ENCODE results near the gene DRD2. TPM values are rescaled to one million over a fixed set of nuclear protein-coding genes. Genes with fewer than 3 reads are reported as not detected.

DRD2 gene
- total RNA-seq, 1 donor from 2014 or later: 0.49 TPM

DNA sequence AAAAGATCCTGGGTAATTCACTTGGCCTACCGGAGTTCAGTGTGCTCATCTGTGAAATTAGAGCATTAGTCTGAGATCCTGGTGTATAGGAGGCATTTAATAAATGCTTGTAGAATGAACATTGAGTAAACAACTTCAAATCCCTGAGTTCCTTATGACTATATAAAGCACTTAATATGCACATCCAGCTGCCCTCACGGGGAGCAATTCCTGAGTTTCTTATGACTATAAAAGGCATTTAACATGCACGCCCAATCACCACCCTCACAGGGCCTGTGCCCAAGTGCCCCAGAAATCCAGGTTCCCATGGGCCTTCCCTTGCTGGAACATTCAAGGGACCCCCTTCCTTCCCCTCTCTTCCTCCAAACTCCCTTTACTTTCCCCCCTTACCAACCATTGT lies 13.6 kb downstream of the DRD2 start:
- DNase-seq (ENCODE audit: extremely low spot score in 2 of 2): no peak
- Histone ChIP-seq H3K36me3 (no peaks in the 10 kb centered on the region), H3K9me3 (no peaks in the 10 kb centered on the region), H3K27ac (no peak overlapping the region), H3K27me3 (no peaks in the 10 kb centered on the region), H3K4me3 (no peak overlapping the region), H3K4me1 (no peaks in the 10 kb centered on the region)
- TF ChIP-seq POLR2A (IDR thresholded peaks at IDR 0.05) (no peak), POLR2AphosphoS5 (IDR thresholded peaks at IDR 0.05; ENCODE audit: insufficient read depth in 1 of 2, low read depth in 1 of 2) (no peak)
- TF ChIP-seq, protein P1, sequence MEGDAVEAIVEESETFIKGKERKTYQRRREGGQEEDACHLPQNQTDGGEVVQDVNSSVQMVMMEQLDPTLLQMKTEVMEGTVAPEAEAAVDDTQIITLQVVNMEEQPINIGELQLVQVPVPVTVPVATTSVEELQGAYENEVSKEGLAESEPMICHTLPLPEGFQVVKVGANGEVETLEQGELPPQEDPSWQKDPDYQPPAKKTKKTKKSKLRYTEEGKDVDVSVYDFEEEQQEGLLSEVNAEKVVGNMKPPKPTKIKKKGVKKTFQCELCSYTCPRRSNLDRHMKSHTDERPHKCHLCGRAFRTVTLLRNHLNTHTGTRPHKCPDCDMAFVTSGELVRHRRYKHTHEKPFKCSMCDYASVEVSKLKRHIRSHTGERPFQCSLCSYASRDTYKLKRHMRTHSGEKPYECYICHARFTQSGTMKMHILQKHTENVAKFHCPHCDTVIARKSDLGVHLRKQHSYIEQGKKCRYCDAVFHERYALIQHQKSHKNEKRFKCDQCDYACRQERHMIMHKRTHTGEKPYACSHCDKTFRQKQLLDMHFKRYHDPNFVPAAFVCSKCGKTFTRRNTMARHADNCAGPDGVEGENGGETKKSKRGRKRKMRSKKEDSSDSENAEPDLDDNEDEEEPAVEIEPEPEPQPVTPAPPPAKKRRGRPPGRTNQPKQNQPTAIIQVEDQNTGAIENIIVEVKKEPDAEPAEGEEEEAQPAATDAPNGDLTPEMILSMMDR (IDR thresholded peaks at IDR 0.05): no peak
- intact Hi-C loops (cut with DNase I): no loop called here

DNA sequence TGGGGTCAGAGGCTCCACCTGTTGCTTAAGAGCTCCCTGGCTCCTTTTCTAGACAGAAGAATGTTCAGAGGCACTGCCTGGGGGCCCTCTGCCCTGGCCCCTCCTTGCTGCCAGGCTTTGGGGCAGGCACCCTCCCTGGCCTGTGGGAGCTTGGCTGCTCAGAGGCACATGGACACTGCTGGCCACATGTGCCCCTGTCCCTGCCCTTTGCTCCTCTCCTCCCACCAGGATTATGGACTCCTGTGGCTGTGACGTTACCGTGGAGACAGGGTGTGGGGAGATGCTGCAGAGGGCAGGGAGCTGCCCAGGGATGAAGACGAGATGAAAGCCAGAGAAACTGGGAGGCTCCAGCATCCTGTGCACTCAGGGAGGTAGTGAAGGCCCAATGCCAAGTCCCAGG lies 14.7 kb downstream of the DRD2 start:
- Histone ChIP-seq H3K36me3 (no peaks in the 10 kb centered on the region), H3K27me3 (no peaks in the 10 kb centered on the region), H3K9me3 (no peaks in the 10 kb centered on the region), H3K4me1 (no peaks in the 10 kb centered on the region), H3K4me3 (no peak overlapping the region), H3K27ac (no peak overlapping the region)
- DNase-seq (ENCODE audit: extremely low spot score in 2 of 2): no peak
- no peak for TF ChIP-seq POLR2A (IDR thresholded peaks at IDR 0.05)
- TF ChIP-seq, protein P1 (IDR thresholded peaks at IDR 0.05): no peak
- no peak for TF ChIP-seq POLR2AphosphoS5 (IDR thresholded peaks at IDR 0.05; ENCODE audit: insufficient read depth in 1 of 2, low read depth in 1 of 2)
- intact Hi-C loops (cut with DNase I): no loop called here

DNA sequence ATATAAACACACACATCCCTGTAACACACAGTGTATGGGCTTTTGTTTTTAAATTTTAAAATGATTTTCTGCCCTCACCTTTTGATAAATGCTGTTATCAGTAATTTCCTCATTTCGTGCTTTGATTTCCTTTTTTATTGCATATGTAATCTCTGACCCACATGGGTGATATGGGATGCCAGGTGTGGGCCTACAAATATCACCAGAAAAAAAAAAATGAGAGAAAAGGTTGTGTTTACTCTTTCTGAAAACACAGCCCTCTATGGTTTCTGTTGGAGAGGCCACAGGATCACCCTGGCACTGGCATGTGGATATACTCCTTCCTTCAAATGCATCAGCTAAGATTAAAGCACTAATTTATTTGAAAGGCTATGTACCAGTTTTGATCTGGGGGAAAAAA lies 17.0 kb downstream of the DRD2 start:
- Histone ChIP-seq H3K27me3 (no peaks in the 10 kb centered on the region), H3K4me3 (no peak overlapping the region), H3K4me1 (no peaks in the 10 kb centered on the region), H3K9me3 (no peaks in the 10 kb centered on the region), H3K27ac (no peak overlapping the region), H3K36me3 (no peaks in the 10 kb centered on the region)
- intact Hi-C loops (cut with DNase I): no loop called here
- TF ChIP-seq POLR2AphosphoS5 (IDR thresholded peaks at IDR 0.05; ENCODE audit: insufficient read depth in 1 of 2, low read depth in 1 of 2) (no peak), POLR2A (IDR thresholded peaks at IDR 0.05) (no peak)
- TF ChIP-seq, protein P1 (IDR thresholded peaks at IDR 0.05): no peak
- DNase-seq (ENCODE audit: extremely low spot score in 2 of 2): no peak

- Histone ChIP-seq H3K36me3 (no peaks in the 10 kb centered on the region), H3K27me3 (no peaks in the 10 kb centered on the region), H3K27ac (no peak overlapping the region), H3K9me3 (no peaks in the 10 kb centered on the region), H3K4me3 (no peak overlapping the region), H3K4me1 (no peaks in the 10 kb centered on the region)
- DNase-seq (ENCODE audit: extremely low spot score in 2 of 2): no peak
- TF ChIP-seq POLR2AphosphoS5 (IDR thresholded peaks at IDR 0.05; ENCODE audit: insufficient read depth in 1 of 2, low read depth in 1 of 2): no peak
- TF ChIP-seq, protein P1 (IDR thresholded peaks at IDR 0.05): no peak
- no peak for TF ChIP-seq POLR2A (IDR thresholded peaks at IDR 0.05)
- intact Hi-C loops (cut with DNase I): no loop called here
These were observed 17.4 kb downstream of the DRD2 start for GRCh38 chr11:113457784-113458183.

- TF ChIP-seq, protein P1 (IDR thresholded peaks at IDR 0.05): no peak
- no peak for TF ChIP-seq POLR2AphosphoS5 (IDR thresholded peaks at IDR 0.05; ENCODE audit: insufficient read depth in 1 of 2, low read depth in 1 of 2)
- no peak for TF ChIP-seq POLR2A (IDR thresholded peaks at IDR 0.05)
- H3K4me1 ChIP-seq: no peaks in the 10 kb centered on the region
These were observed 20.7 kb downstream of the DRD2 start for GRCh38 chr11:113454455-113454854.

More at GRCh38 chr11:113454455-113454854, 20.7 kb downstream of the DRD2 start:
- Histone ChIP-seq H3K27ac (no peak overlapping the region), H3K27me3 (no peaks in the 10 kb centered on the region), H3K36me3 (no peaks in the 10 kb centered on the region), H3K9me3 (no peaks in the 10 kb centered on the region), H3K4me3 (no peak overlapping the region)
- intact Hi-C loops (cut with DNase I): no loop called here
- no peak for DNase-seq (ENCODE audit: extremely low spot score in 2 of 2)

Data from vagina (tissue), 2 donors.